GM13977 (cell line): ENCODE data around the gene TANGO6.

ENCODE experiments used
- DNase-seq: peaks from one replicate; pipeline ENCODE4 v3.0.0; 2012; ENCODE audit warnings: low spot score
- in situ Hi-C: fragments of 300-500 bp; cut with MboI; formaldehyde crosslinking; loops from one replicate; pipeline ENCODE4 v1.12.0; 2022; ENCODE audit warnings: low sequenced_read_pairs, low pct_unique_long_range_greater_than_20kb, mixed read lengths, inconsistent platforms; ENCODE audit not compliant: unreplicated experiment
- TF ChIP-seq, protein P1 (sequence below): IDR thresholded peaks from 2 replicates; pipeline ENCODE4 v1.5.1; 2012; ENCODE audit warnings: mild to moderate bottlenecking, control low read depth; ENCODE audit not compliant: insufficient read depth; ENCODE audit errors: extremely low read depth, missing control alignments

Gene TANGO6

DNA sequence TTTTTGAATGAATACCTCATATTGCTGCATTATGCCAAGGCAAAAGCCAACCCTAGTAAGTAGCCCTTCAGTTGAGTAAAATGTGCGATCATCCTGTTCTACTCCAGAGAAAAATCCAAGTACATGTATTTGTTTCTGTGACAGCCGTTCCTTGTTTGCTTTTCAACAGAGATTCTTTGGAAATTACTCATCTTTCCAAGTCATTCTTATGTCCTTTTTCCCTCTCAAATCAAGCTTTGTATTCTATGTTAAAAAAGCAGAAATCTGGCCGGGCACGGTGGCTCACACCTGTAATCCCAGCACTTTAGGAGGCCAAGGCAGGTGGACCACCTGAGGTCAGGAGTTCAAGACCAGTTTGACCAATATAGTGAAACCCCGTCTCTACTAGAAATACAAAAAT lies 149.2 kb downstream of the TANGO6 start:
- TF ChIP-seq, protein P1, sequence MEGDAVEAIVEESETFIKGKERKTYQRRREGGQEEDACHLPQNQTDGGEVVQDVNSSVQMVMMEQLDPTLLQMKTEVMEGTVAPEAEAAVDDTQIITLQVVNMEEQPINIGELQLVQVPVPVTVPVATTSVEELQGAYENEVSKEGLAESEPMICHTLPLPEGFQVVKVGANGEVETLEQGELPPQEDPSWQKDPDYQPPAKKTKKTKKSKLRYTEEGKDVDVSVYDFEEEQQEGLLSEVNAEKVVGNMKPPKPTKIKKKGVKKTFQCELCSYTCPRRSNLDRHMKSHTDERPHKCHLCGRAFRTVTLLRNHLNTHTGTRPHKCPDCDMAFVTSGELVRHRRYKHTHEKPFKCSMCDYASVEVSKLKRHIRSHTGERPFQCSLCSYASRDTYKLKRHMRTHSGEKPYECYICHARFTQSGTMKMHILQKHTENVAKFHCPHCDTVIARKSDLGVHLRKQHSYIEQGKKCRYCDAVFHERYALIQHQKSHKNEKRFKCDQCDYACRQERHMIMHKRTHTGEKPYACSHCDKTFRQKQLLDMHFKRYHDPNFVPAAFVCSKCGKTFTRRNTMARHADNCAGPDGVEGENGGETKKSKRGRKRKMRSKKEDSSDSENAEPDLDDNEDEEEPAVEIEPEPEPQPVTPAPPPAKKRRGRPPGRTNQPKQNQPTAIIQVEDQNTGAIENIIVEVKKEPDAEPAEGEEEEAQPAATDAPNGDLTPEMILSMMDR, result no peak
- DNase-seq, result no peak
- in situ Hi-C loops, result no loop called here

DNA sequence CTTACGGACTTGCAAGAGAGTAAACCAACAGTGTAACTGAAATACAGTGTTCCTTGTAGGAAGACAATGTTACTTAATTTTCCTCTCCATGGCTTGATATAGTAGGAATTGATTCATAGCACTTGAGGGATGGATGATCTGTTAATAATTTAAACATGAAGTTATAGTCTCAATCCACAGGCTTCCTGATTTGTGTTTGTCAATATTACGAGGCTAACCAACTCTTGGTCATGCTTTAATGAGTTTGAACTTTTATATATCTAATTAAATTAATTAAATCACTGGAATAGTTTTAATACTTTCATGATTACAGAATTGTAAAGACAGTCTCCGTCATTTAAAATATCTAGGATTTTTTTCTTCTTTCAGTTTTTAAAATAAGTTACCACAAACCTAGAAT lies 150.1 kb downstream of the TANGO6 start:
- TF ChIP-seq, protein P1, result no peak
- in situ Hi-C loops, result no loop called here
- no peak for DNase-seq

DNA sequence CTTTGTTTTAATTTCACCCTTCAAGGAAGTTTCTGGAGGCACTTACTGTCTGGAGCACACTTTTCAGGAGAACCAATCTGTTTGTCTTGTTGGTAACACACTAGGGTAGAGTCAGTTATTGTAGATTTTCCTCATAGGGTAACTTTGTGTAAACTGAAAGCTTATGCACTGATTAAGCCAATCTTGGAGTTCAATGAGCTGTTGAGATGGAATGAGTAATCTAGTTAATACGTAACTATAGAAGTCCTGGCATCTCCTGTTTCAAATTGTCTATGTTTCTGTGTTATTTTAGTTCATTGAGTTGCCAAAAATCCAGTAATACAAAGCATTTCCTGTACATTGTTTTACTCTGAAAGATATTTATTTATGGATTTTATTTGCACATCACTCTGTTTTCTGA lies 150.6 kb downstream of the TANGO6 start:
- in situ Hi-C loops, result no loop called here
- DNase-seq, result no peak
- TF ChIP-seq, protein P1, result no peak

- in situ Hi-C loops, result no loop called here
Measured at GRCh38 chr16:68994324-68994723, 151.0 kb downstream of the TANGO6 start.

GRCh38 chr16:68995011-68995504 lies 151.7 kb downstream of the TANGO6 start:
- in situ Hi-C loops, result no loop called here
- no peak for DNase-seq
- TF ChIP-seq, protein P1, result no peak

More at GRCh38 chr16:68994324-68994723, 151.0 kb downstream of the TANGO6 start:
- TF ChIP-seq, protein P1, result no peak
- no peak for DNase-seq

DNA sequence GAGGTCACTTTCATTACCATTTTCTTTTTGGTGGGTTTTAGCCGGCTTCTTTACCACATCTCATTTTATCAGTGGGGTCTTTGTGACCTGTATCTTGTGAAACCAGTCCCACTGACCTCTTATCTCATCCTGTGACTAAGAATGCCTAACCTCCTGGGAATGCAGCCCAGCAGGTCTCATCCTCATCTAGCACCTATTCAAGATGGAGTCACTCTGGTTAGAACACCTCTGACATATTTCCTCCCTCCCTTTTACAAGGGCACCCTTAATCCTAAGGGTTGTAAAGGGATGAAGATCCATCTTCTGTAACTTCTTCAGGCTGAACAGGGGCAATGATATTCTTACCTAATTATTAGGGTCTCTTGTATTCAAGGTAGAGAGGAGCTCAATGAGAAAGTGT lies 154.2 kb downstream of the TANGO6 start:
- no peak for DNase-seq
- in situ Hi-C loops, result no loop called here
- TF ChIP-seq, protein P1, result no peak

DNA sequence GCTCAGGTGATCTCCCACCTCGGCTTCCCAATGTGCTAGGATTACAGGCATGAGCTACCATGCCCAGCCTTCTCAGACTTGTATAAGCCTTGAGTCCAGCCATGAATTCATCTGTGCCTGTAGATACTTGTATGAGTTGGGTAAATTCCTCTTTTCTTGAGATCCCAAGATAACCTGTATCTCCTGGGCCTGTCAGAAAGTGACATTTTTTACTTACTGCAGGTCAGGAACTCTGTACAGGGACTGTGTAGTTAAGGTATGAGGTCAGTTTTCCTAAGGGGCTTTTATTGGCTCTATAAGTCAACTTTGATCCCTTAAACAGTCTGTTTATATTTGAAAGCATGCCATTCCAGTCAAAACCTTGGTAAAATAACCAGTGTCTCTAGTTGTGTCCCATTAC lies 155.8 kb downstream of the TANGO6 start:
- TF ChIP-seq, protein P1, result no peak
- no peak for DNase-seq
- in situ Hi-C loops, result no loop called here
